HG03280 (cell line): ENCODE results near the gene KIF24.
"Not testable (repeated sequence)": the region's sequence is repeated elsewhere in the genome, so short reads cannot be mapped to it uniquely, and the experiment has no call there.

ENCODE experiments used
- ATAC-seq: cut with Tn5 transposase; IDR thresholded peaks from one replicate; pipeline ENCODE4 v1.9.1; 2021; ENCODE audit warnings: mild to moderate bottlenecking, moderate library complexity; ENCODE audit not compliant: unreplicated experiment

Gene KIF24

GRCh38 chr9:34332076-34332964, 3.3 kb upstream of the KIF24 start:
- ATAC-seq: no peak

DNA sequence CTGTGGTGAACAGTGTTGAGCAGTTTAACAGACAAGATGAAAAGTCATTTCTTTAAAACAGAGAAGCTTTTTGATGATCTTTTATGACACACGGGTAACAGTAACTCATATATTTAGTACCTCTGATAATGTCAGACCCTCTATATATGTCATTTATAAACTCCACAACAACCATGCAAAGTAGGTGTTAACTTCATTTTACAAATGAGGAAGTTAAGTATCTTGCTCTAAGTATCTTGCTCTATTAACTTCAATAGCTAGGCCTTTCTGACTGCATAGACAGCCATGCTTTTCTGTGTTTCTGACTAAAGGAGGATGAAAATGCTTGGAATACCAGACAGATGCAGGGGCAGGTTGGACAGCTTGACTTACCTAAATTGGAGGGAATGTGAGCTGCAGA, 2.1 kb upstream of the KIF24 start:
- ATAC-seq: no peak

DNA sequence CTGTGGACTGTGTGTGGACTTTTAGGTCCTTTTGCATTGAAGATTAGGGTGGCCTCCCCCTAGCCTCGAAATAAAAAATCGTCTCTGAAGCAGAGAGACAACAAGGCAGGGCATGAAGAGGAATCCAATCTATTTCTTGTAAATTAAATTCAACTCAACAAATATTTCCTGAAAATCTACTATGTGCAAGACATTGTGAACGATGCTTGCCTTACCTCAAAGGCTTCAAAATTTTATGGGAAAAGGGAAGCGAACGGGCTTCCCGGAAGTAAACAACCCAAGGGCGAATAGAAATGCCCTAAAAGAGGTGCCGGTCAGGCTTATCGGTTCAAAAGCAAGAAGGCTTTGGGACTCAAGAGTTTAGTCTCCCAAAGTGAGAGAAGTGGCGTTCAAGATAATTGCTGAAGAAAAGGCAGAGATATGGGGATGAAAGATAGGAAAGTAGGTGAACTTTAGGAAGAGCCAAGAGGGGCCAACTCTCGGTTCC, 525 bp downstream of the KIF24 start:
- peak; percentile 3 for ATAC-seq

GRCh38 chr9:34326690-34327089, 2.4 kb downstream of the KIF24 start:
- ATAC-seq: no peak

DNA sequence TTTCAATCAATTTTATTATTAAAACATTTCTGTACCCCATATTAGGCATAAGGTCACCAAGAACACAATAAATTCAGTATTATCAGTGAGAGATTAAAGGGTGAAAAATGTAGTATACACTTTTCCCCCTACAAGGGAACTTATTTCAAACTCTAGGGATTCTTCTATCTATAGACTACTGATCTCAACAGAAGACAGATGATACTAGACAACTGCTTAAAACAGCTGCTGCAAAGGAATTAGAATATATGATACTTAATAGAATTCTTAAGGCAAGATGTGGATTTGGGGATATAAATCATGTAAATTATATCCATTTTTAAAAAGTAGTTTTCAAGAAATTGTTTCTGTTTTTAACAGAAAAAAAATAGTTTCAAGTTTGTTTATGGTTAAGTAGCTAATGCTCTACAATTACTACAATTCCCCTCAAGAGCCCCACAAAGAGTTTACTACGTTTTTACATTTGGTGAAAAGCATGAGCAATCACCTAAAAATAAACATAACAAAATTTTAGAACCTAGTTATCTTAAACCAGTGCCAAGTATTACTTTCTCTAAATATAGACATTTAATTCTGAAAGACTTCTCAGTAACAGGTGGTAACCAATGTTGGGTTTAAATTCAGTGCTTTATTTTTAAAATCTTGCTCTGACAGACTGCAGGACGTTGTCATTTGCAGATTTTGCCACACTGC, 6.0 kb downstream of the KIF24 start:
- no peak for ATAC-seq

DNA sequence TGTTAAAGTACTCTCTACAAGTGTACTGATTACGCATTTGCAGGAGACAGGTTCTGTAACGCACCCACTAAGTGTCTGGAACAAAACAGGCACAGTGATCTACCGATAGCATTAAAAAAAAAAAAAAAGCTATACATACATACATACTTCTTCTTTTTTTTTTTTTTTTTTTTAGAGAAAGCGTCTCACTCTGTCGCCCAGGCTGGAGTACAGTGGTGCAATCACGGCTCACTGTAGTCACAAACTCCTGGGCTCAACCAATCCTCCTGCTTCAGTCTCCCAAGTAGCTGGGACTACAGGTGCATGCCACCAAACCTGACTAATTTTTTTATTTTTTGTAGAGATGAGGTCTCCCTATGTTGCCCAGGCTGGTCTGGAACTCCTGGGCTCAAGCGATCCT, 7.6 kb downstream of the KIF24 start:
- no peak for ATAC-seq

DNA sequence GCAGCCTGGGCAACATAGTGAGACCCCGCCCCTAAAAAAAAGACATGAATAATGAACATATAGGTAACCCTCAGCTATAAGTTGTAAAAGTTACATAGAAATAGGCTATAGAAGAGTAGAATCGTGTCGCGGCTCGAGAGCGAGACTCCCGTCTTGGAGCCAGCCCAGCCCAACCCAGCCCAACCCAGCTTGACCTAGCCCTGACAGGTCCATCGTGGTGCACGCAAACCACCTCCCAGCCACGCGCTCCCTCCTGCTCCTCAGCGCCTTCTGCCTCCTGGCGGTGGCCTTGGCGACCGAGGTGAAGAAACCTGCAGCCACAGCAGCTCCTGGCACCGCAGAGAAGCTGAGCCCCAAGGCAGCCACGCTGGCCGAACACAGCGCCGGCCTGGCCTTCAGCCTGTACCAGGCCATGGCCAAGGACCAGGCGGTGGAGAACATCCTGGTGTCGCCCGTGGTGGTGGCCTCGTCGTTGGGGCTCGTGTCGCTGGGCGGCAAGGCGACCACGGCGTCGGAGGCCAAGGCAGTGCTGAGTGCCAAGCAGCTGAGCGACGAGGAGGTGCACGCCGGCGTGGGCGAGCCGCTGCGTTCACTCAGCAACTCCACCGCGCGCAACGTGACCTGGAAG, 10.8 kb downstream of the KIF24 start:
- no peak for ATAC-seq

DNA sequence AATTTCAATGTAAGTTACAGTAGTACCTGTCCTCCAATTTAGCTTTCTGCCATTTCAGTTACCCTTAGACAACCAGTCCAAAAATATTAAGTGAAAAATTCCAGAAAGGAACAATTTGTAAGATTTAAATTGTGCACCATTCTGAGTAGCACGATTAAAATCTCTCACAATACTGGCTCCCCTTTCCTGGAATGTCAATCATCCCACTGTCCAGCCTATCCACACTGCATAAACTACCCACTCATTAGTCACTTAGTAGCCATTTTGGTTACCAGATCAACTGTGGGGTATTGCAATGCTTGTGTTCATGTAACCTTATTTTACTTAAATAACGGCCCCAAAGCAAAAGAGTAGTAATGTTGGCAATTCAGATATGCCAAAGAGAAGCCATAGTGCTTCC, 11.6 kb downstream of the KIF24 start:
- no peak for ATAC-seq

DNA sequence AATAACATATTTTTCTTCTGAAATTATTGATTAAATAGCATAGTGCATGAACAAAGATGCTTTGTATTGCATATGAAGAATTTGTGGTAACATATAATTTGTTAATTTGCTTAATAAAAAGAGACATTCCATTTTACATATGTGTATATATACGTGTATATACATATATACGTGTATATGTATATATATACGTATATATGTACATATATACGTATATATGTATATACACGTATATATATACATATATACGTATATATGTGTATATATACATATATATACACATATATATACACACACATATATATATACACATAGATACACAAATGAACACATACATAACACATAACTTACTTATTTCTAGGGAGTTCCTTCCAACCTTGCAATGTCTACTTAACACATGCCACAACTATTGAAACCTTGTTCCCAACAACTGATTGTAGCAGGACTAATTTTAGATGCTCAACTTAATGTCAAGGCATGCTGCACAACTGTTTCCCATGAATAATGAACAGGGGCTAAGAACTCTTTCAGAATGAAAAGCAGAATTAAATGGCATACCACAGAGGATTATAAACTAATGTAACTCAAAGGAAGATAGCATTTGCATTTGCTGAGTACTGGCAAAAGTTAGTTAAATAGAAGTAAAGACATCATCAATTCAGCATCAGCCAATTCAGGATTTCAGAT, 17.4 kb downstream of the KIF24 start:
- ATAC-seq: no peak

DNA sequence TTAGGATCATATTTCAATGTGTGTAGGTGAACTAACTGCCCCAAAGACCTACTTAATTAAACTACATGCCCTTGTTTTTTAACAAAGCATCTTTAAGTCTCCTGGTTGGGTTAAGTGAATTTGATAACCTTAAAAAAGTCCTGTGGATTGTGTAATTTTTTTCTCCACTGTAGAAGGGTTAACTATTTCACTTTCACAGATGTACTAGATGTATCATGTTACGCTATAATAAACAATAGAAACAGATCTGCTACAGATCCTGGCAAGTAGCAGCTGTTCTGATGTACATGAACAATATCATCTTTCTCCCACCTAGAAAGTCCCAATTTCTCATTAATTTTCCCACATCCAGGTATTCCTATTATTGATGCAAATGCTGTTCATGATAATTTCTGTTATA, 18.9 kb downstream of the KIF24 start:
- ATAC-seq: no peak

- not testable (repeated sequence) for ATAC-seq
Observed at GRCh38 chr9:34308316-34308715, 20.8 kb downstream of the KIF24 start.

DNA sequence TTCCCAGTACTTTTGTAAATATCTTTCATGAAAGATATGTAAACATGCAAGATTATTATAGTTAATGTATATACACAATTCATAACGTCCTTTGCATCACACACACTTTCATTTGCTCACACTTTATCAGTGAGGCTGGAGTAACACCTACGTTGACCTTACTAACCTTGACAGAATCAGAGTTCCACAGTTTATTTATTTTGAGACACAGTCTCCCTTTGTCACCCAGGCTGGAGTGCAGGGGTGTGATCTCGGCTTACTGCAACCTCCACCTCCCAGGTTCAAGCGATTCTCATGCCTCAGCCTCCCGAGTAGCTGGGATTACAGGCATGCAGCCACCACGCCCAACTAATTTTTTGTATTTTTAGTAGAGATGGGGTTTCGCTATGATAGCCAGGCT, 28.0 kb downstream of the KIF24 start:
- not testable (repeated sequence) for ATAC-seq

GRCh38 chr9:34292552-34292951, 36.5 kb downstream of the KIF24 start:
- no peak for ATAC-seq

GRCh38 chr9:34291423-34291822, 37.6 kb downstream of the KIF24 start:
- ATAC-seq: no peak

- ATAC-seq: no peak
Observed at GRCh38 chr9:34291023-34291422, 38.0 kb downstream of the KIF24 start.

- ATAC-seq: no peak
Observed at GRCh38 chr9:34289159-34289558, 39.9 kb downstream of the KIF24 start.

GRCh38 chr9:34282096-34282495, 47.0 kb downstream of the KIF24 start:
- ATAC-seq: no peak

GRCh38 chr9:34279411-34279810, 49.7 kb downstream of the KIF24 start:
- no peak for ATAC-seq
